MM.1S (cell line): ENCODE measurements around the gene DOLK.

ENCODE experiments used
- DNase-seq: peaks from one replicate; pipeline ENCODE4 v3.0.0-alpha.2; 2015
- H2AFZ ChIP-seq: fragments of 300-600 bp; sonication (generic); 2 replicates; pipeline ENCODE4 v1.6.0; 2016; ENCODE audit warnings: antibody characterized with exemption, low read length
- H3F3A ChIP-seq: fragments of 300-600 bp; sonication (generic); 2 replicates; pipeline ENCODE4 v1.6.1; 2016; ENCODE audit warnings: mild to moderate bottlenecking, antibody characterized with exemption, low read length, moderate library complexity, mixed read lengths; ENCODE audit not compliant: insufficient read depth
- H3K27ac ChIP-seq: fragments of 300-600 bp; sonication (generic); 2 replicates; pipeline ENCODE4 v1.5.1; 2016; ENCODE audit warnings: mild to moderate bottlenecking, low read length
- H3K27me3 ChIP-seq: fragments of 300-600 bp; sonication (generic); replicated peaks from 2 replicates; pipeline ENCODE4 v1.6.0; 2016; ENCODE audit warnings: low read length; ENCODE audit not compliant: insufficient read depth
- H3K36me3 ChIP-seq: fragments of 300-600 bp; sonication (generic); replicated peaks from 2 replicates; pipeline ENCODE4 v1.6.1; 2016; ENCODE audit warnings: mild to moderate bottlenecking, low read length, mixed read lengths; ENCODE audit not compliant: insufficient read depth
- H3K4me1 ChIP-seq: fragments of 300-600 bp; sonication (generic); 2 replicates; pipeline ENCODE4 v1.6.1; 2016; ENCODE audit warnings: low read length, mixed read lengths
- H3K4me2 ChIP-seq: fragments of 300-600 bp; sonication (generic); 2 replicates; pipeline ENCODE4 v1.6.0; 2016; ENCODE audit warnings: low read depth, low read length
- H3K4me3 ChIP-seq: fragments of 300-600 bp; sonication (generic); 2 replicates; pipeline ENCODE4 v1.5.1; 2016; ENCODE audit warnings: low read length, mixed read lengths
- H3K79me2 ChIP-seq: fragments of 300-600 bp; sonication (generic); 2 replicates; pipeline ENCODE4 v1.6.1; 2016; ENCODE audit warnings: mixed run types, low read length, mixed read lengths
- H3K9ac ChIP-seq: fragments of 300-600 bp; sonication (generic); 2 replicates; pipeline ENCODE4 v1.6.1; 2016; ENCODE audit warnings: low read length, mixed read lengths
- H3K9me2 ChIP-seq: fragments of 300-600 bp; sonication (generic); replicated peaks from 2 replicates; pipeline ENCODE4 v1.6.1; 2016; ENCODE audit warnings: mild to moderate bottlenecking, low read length, mixed read lengths; ENCODE audit not compliant: insufficient read depth
- H3K9me3 ChIP-seq: fragments of 300-600 bp; sonication (generic); replicated peaks from 2 replicates; pipeline ENCODE4 v1.6.1; 2016; ENCODE audit warnings: mild to moderate bottlenecking, low read length, mixed read lengths; ENCODE audit not compliant: insufficient read depth
- H4K20me1 ChIP-seq: fragments of 300-600 bp; sonication (generic); 2 replicates; pipeline ENCODE4 v1.6.1; 2016; ENCODE audit warnings: mild to moderate bottlenecking, low read length, moderate library complexity, mixed read lengths; ENCODE audit not compliant: insufficient read depth
- CTCF ChIP-seq: fragments of 300-600 bp; sonication (generic); IDR thresholded peaks from 2 replicates; pipeline ENCODE4 v1.5.1; 2016; ENCODE audit warnings: antibody characterized with exemption, low read length, mixed read lengths
- EZH2 ChIP-seq: fragments of 300-600 bp; sonication (generic); optimal IDR thresholded peaks from 2 replicates; pipeline ENCODE3; 2017; ENCODE audit warnings: low read depth, mild to moderate bottlenecking, antibody characterized with exemption, low read length, mixed read lengths
- EZH2phosphoT487 ChIP-seq: fragments of 300-600 bp; sonication (generic); IDR thresholded peaks from 2 replicates; pipeline ENCODE4 v1.6.1; 2018; ENCODE audit warnings: antibody characterized with exemption, low read length

DOLK gene

GRCh38 chr9:128895556-128895955, 51.8 kb downstream of the DOLK start:
- H3K36me3 ChIP-seq = no peaks in the 10 kb centered on the region
- H3F3A ChIP-seq = peaks cover 4% of the 10 kb centered on the region; the same call in 1 of the 2 replicates
- TF ChIP-seq EZH2phosphoT487 = no peak
- no peak for TF ChIP-seq CTCF
- TF ChIP-seq EZH2 = no peak
- H3K9me3 ChIP-seq = no peaks in the 10 kb centered on the region
- no peak overlapping the region for H2AFZ ChIP-seq
- no peak overlapping the region for H3K9ac ChIP-seq
- no peak overlapping the region for H3K4me3 ChIP-seq
- no peaks in the 10 kb centered on the region for H4K20me1 ChIP-seq
- no peak overlapping the region for H3K27ac ChIP-seq
- no peaks in the 10 kb centered on the region for H3K27me3 ChIP-seq
- H3K4me1 ChIP-seq = peaks cover 23% of the 10 kb centered on the region
- H3K9me2 ChIP-seq = no peaks in the 10 kb centered on the region
- DNase-seq = no peak
- H3K79me2 ChIP-seq = peaks cover 38% of the 10 kb centered on the region
- no peak overlapping the region for H3K4me2 ChIP-seq
